Measurements from ENCODE around the gene OR10A2.

DNA sequence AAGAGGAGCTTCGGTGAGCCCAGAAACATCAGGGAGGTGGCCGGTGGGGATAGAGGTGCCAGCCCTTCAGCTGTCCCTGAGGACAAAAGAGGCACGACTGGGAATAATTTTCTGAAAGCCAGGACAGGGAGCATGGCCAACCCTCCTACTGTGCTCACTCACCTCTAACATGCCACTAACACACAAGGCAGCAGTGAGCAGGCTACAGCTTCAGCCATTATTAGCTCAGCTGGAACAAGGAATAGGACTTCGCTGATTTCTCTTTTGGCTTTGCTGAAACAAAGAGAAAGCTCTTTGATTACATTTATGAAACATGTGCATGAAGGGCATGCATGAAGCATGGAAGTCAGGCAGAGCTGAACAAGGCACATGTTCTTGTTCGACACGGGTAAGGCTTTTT is 29.5 kb upstream of the OR10A2 start:
- TF ChIP-seq CTCF (IDR thresholded peaks at IDR 0.05) (no peak), POLR2A (IDR thresholded peaks at IDR 0.05) (no peak)

Measured in thyroid gland (tissue), 4 donors.